Endothelial cell of umbilical vein (primary cell): ENCODE measurements around the gene CASP10.

Experiments
- POLR2A ChIP-seq: IDR thresholded peaks from 2 replicates; pipeline ENCODE4 v1.6.1; 2012; ENCODE audit warnings: low read depth, mild to moderate bottlenecking, control low read depth, low read length
- POLR2AphosphoS5 ChIP-seq: IDR thresholded peaks from 2 replicates; pipeline ENCODE4 v1.6.1; 2012; ENCODE audit warnings: low read depth, mild to moderate bottlenecking, control low read depth, low read length, moderate library complexity; ENCODE audit not compliant: insufficient read depth
- TF ChIP-seq, protein P1 (sequence below), 2 donors: IDR thresholded peaks; 1 replicate in 1 of 2; 2 replicates in 1 of 2; pipeline ENCODE4 v1.5.1; 2011; ENCODE audit warnings: low read length in 2 of 2, mild to moderate bottlenecking in 2 of 2, moderate library complexity in 2 of 2, control low read depth in 1 of 2, inconsistent platforms in 1 of 2, low read depth in 1 of 2; ENCODE audit not compliant: insufficient read depth in 1 of 2; ENCODE audit errors: extremely low read depth in 1 of 2
- TF ChIP-seq, protein P2 (sequence below): IDR thresholded peaks from 2 replicates; pipeline ENCODE4 v1.6.1; 2011; ENCODE audit not compliant: insufficient read depth, insufficient read length

DNA sequence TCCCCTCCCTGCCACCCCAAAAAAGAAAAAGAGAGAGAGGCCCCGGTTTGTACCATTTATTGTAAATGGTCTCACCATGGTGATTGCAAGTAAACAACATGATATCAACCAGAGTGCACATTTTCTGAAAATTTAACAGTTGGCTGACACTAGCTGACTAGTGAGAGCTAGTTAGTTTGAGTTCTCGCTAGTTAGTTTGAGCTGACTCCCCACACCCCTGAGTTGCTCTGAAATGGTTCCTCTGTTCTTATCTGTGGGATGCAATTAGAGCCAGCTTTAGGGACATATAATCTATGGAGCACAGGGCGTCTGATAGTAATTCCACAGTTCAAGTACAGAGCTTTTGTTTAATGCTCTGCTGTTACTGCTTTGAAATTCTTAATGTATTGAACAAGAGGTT lies 13.1 kb downstream of the CASP10 start:
- TF ChIP-seq, protein P1, sequence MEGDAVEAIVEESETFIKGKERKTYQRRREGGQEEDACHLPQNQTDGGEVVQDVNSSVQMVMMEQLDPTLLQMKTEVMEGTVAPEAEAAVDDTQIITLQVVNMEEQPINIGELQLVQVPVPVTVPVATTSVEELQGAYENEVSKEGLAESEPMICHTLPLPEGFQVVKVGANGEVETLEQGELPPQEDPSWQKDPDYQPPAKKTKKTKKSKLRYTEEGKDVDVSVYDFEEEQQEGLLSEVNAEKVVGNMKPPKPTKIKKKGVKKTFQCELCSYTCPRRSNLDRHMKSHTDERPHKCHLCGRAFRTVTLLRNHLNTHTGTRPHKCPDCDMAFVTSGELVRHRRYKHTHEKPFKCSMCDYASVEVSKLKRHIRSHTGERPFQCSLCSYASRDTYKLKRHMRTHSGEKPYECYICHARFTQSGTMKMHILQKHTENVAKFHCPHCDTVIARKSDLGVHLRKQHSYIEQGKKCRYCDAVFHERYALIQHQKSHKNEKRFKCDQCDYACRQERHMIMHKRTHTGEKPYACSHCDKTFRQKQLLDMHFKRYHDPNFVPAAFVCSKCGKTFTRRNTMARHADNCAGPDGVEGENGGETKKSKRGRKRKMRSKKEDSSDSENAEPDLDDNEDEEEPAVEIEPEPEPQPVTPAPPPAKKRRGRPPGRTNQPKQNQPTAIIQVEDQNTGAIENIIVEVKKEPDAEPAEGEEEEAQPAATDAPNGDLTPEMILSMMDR (IDR thresholded peaks at IDR 0.05; ENCODE audit: extremely low read depth in 1 of 2, insufficient read depth in 1 of 2, low read depth in 1 of 2, low read length in 2 of 2), result no peak
- TF ChIP-seq POLR2AphosphoS5 (no peak), POLR2A (no peak)
- TF ChIP-seq, protein P2, sequence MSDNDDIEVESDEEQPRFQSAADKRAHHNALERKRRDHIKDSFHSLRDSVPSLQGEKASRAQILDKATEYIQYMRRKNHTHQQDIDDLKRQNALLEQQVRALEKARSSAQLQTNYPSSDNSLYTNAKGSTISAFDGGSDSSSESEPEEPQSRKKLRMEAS, result no peak
